Peyer's patch (tissue), 4 donors: ENCODE data around the gene DHX38.

Experiments used
- POLR2A ChIP-seq, 2 donors: fragments of 450-650 bp; IDR thresholded peaks; one replicate each; pipeline ENCODE4 v1.5.1; 2017; ENCODE audit warnings: antibody characterized with exemption in 2 of 2, mild to moderate bottlenecking in 2 of 2, moderate library complexity in 2 of 2
- TF ChIP-seq, protein P1 (sequence below), 6 experiments: fragments of 450-650 bp in 4 of 6; fragments of 200-600 bp in 2 of 6; sonication (generic) in 1 of 6; IDR thresholded peaks; one replicate each; pipeline ENCODE4 v1.5.1; 2017 to 2019; ENCODE audit warnings: antibody characterized with exemption in 6 of 6, mild to moderate bottlenecking in 3 of 6, moderate library complexity in 1 of 6

DNA sequence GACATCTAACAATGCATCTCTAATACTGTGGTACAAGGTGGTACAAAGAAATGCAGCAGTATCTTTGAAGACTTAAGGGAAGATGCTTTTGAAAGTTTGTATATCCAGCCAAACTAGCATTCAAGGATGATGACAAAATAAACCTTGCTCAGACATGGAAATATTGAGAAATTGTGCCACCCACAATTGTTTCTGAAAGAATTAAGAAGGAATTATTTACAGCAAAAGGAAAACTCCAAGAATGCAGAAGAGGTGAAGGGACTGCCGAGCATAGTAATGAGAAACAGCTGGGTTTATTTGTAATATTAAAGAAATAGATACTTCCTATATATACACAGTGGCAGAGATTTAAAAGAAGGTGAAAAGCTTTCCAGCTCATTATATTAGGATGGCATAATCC, 48.8 kb downstream of the DHX38 start:
- TF ChIP-seq, protein P1, sequence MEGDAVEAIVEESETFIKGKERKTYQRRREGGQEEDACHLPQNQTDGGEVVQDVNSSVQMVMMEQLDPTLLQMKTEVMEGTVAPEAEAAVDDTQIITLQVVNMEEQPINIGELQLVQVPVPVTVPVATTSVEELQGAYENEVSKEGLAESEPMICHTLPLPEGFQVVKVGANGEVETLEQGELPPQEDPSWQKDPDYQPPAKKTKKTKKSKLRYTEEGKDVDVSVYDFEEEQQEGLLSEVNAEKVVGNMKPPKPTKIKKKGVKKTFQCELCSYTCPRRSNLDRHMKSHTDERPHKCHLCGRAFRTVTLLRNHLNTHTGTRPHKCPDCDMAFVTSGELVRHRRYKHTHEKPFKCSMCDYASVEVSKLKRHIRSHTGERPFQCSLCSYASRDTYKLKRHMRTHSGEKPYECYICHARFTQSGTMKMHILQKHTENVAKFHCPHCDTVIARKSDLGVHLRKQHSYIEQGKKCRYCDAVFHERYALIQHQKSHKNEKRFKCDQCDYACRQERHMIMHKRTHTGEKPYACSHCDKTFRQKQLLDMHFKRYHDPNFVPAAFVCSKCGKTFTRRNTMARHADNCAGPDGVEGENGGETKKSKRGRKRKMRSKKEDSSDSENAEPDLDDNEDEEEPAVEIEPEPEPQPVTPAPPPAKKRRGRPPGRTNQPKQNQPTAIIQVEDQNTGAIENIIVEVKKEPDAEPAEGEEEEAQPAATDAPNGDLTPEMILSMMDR (IDR thresholded peaks at IDR 0.05), result no peak
- no peak for TF ChIP-seq POLR2A (IDR thresholded peaks at IDR 0.05)
